ENCODE results near the gene DEXI.

GRCh38 chr16:10944249-10945064, 2.2 kb upstream of the DEXI start, which contains the start of gene CLEC16A:
- TF ChIP-seq CTCF (IDR thresholded peaks at IDR 0.05) (peak in 2 of 3 experiments; percentile 15 to 25), POLR2A (IDR thresholded peaks at IDR 0.05) (peak in 1 of 2 donors; percentile 42)
